Measurements from ENCODE around the gene MOB1B. TPM values are rescaled to one million over a fixed set of nuclear protein-coding genes. Genes with fewer than 3 reads are reported as not detected.
A peak's percentile ranks its signal among the peaks of the same experiment; 100 is the strongest.
"Not testable (repeated sequence)": the region's sequence is repeated elsewhere in the genome, so short reads cannot be mapped to it uniquely, and the experiment has no call there.

The MOB1B gene
- total and polyA plus RNA-seq, 11 donors: 4.8 to 22.9 (median 16.6) TPM

- DNase-seq (no peak), ATAC-seq (no peak)
- Histone ChIP-seq H3K36me3 (peaks cover 0 to 11% (median under 1%) of the 10 kb centered on the region in 9 donors), H3K4me1 (peaks cover 0 to 12% (median 0%) of the 10 kb centered on the region in 12 donors), H3K27ac (no peak overlapping the region), H3K9me3 (peaks cover 0 to 5% (median 0%) of the 10 kb centered on the region in 12 donors), H3K27me3 (no peaks in the 10 kb centered on the region), H3K4me3 (no peak overlapping the region)
- intact Hi-C loops (cut with DNase I): loop anchor here in 4 of 10 donors (10.0 kb wide), 2 partner anchors 350 to 360 kb away; no protein-coding TSS in a partner anchor
- TF ChIP-seq POLR2A (IDR thresholded peaks at IDR 0.05): no peak
- no peak for TF ChIP-seq CTCF (IDR thresholded peaks at IDR 0.05)
- 70 to 95% (median 78%) methylated on average over 6 to 7 of the region's 7 CpGs for WGBS, 4 donors
Measured at GRCh38 chr4:71004281-71004851, 102.2 kb downstream of the MOB1B start.

- not testable (repeated sequence) for ATAC-seq, H3K36me3 ChIP-seq, H3K27me3 ChIP-seq, DNase-seq, H3K27ac ChIP-seq, H3K9me3 ChIP-seq, H3K4me3 ChIP-seq
- intact Hi-C loops (cut with DNase I): loop anchor here in 9 of 10 donors (5.0 to 10.0 kb wide), 5 partner anchors 168 to 360 kb away; partner anchors contain the start of genes GRSF1 (in 1 of the 9) and UTP3 (in 1 of the 9)
- peaks cover 0 to 14% (median 0%) of the 10 kb centered on the region in 12 donors for H3K4me1 ChIP-seq
- 92 to 98% (median 94%) methylated on average over 3 to 6 of the region's 6 CpGs for WGBS, 4 donors
Measured at GRCh38 chr4:71005025-71005424, 102.9 kb downstream of the MOB1B start.

GRCh38 chr4:71006203-71006907, 104.2 kb downstream of the MOB1B start:
- Histone ChIP-seq H3K9me3 (peaks cover 0 to 5% (median 0%) of the 10 kb centered on the region in 12 donors), H3K27me3 (no peaks in the 10 kb centered on the region), H3K36me3 (peaks cover 0 to 6% (median 0%) of the 10 kb centered on the region in 9 donors), H3K27ac (peak overlapping the region in 1 of 12 donors; percentile 78), H3K4me1 (peaks cover 0 to 18% (median 0%) of the 10 kb centered on the region in 12 donors), H3K4me3 (peak overlapping the region in 1 of 12 donors; percentile 2)
- WGBS, 4 donors: 86 to 94% (median 90%) methylated on average over 6 of the region's 6 CpGs
- no peak for ATAC-seq
- intact Hi-C loops (cut with DNase I): loop anchor here in 9 of 10 donors (5.0 to 10.0 kb wide), 5 partner anchors 169 to 362 kb away; partner anchors contain the start of genes GRSF1 (in 1 of the 9) and UTP3 (in 1 of the 9)
- no peak for DNase-seq
- TF ChIP-seq CTCF (IDR thresholded peaks at IDR 0.05) (no peak), POLR2A (IDR thresholded peaks at IDR 0.05) (no peak)

GRCh38 chr4:71008196-71008595, 106.0 kb downstream of the MOB1B start:
- DNase-seq (no peak), ATAC-seq (no peak)
- Histone ChIP-seq H3K36me3 (peaks cover 0 to 6% (median 0%) of the 10 kb centered on the region in 9 donors), H3K4me1 (peaks cover 0 to 18% (median 0%) of the 10 kb centered on the region in 12 donors), H3K27ac (no peak overlapping the region), H3K4me3 (no peak overlapping the region), H3K9me3 (no peaks in the 10 kb centered on the region), H3K27me3 (no peaks in the 10 kb centered on the region)
- TF ChIP-seq POLR2A (IDR thresholded peaks at IDR 0.05): no peak
- no peak for TF ChIP-seq CTCF (IDR thresholded peaks at IDR 0.05)
- intact Hi-C loops (cut with DNase I): loop anchor here in 9 of 10 donors (2.0 to 10.0 kb wide), 6 partner anchors 171 to 363 kb away; partner anchors contain the start of genes GRSF1 (in 1 of the 9) and UTP3 (in 1 of the 9)
- WGBS, 4 donors: 95 to 100% (median 96%) methylated on average over 2 of the region's 2 CpGs
